T follicular helper cell (primary cell): ENCODE measurements around the gene RNU7-1.

Experiments
- DNase-seq: peaks from one replicate; pipeline ENCODE4 v3.0.0-alpha.2; 2020; ENCODE audit warnings: low read depth

The RNU7-1 gene

GRCh38 chr12:6964605-6965025 lies 21.0 kb downstream of the RNU7-1 start:
- DNase-seq = no peak

GRCh38 chr12:6965026-6965661 lies 21.5 kb downstream of the RNU7-1 start:
- DNase-seq = peak; percentile 83

- DNase-seq = no peak
These were observed 22.1 kb downstream of the RNU7-1 start for GRCh38 chr12:6965714-6966113.

GRCh38 chr12:6966351-6966750 lies 22.7 kb downstream of the RNU7-1 start:
- no peak for DNase-seq

DNA sequence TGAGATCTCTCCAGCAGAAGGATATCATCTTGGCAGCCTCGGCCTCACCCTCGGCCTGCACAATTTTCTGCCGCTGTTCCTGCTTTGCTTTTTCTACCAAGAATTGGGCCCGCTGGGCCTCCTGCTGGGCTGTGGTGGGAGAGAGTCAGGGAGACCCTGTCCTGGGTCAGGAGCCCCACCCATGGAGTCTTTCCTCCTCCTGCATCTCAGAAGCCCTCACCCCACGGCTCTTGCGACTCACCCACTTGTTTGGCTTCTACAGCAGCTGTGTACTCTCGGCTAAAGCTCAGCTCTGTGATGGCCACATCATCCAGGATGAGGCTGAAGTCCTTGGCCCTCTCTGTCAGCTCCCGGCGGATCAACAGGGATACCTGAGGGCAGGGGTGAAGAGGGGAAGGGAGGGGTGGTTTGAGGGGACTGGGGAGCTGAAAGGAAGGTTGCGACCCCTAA lies 24.1 kb downstream of the RNU7-1 start:
- DNase-seq = no peak

GRCh38 chr12:6968426-6968825 lies 24.8 kb downstream of the RNU7-1 start:
- no peak for DNase-seq

DNA sequence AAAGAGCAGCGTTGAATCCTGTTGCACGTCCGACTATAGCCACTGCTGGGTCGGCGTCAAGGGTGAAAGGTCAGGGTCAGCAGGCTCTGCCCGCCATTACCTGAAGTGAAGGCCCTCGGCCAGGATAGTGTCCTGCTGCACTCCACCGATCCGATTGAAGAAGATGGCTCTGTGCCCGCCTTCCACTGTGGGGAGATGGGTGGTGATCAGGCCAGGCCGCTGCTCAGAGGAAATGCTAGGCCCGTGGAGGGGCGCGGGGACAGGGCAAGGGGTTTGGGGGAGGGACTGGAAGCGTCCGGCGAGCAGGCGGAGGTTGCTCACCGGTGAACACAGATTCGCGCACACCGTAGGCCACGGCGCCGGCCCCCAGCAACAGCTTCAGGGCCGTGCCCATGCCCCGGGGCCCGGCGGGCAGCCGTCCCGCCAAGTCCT lies 26.5 kb downstream of the RNU7-1 start:
- DNase-seq = no peak

DNA sequence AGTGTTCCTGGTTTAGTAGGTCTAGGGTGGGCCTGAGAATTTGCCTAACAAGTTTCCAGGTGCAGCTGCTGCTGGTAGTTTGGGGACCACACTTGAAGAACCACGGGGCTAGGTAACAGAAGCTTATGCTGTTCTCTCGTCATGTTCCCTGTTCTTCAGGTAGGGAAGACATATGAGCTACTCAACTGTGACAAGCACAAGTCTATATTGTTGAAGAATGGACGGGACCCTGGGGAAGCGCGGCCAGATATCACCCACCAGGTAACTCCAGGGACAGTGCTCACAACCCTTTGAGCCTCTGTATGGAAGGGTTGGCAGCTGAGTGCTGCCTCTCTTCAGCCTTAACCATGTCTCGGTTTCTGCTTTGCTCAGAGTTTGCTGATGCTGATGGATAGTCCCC lies 30.6 kb downstream of the RNU7-1 start:
- DNase-seq = no peak

DNA sequence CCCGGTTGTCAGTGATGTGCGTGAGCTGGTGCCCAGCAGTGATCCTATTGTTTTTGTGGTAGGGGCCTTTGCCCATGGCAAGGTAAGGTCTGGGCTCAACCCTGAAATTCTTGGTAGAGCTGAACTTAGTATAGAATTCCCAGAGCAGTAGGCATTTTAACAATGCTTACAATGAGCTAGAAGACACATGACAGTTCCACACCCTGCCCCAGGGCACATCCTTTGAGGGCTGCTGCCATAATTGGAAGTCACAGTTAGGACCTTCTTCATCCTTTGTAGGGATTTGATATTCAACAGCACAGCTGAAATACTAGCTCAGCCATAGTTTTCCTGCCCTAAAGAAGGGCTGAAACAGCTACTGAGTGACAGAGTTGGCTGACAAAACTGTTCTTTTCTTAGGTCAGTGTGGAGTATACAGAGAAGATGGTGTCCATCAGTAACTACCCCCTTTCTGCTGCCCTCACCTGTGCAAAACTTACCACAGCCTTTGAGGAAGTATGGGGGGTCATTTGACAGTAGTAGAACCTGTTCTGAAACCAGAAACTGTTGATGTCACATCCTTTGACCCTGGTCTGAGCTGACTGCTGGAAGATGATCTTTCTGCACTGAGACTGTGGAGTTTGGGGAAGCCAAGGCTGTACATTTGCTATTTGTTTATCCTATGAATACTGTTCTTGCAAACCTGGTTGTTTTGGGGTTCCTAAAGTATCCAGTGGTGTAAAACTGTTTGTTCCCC lies 31.8 kb downstream of the RNU7-1 start:
- DNase-seq = no peak

DNA sequence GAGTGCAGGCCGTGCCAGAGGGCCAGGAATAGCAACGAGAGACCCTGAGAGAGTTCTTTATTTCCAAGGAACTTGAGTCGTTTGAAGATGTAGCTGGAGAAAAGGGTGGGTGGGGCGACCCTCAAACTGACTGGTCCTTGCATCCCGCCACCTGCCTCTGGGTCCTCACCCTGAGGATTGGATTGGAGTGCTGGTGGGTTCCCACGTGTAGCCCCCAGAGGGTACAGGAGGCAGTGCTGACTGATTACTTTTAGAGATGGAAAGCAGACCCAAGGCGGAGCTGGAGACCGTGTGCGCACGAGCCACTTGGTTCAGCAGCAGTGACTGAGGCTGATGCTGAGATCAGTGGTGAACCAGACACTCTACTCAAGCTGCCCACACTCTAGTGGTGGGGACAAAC lies 34.0 kb downstream of the RNU7-1 start:
- no peak for DNase-seq

GRCh38 chr12:6978188-6978587 lies 34.6 kb downstream of the RNU7-1 start:
- no peak for DNase-seq

DNA sequence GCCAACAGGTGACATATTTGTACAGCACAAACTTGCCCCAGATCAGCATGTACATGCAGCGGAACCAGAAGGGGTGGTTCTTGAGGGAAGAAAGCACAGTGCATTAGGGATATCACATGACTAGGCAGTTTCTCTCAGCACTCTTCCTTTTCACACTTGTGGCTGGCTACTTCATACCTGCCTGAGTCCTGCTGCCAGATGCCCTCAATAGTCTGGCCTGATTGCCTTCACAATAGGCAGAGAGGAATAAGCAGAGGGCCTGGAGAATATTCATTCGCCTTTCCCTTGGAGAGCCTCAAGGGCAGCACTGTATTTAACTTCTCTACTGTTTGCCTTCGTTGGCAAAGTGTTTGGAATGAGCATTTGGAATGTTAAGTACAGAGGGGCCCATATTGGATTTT lies 35.0 kb downstream of the RNU7-1 start:
- DNase-seq = no peak

DNA sequence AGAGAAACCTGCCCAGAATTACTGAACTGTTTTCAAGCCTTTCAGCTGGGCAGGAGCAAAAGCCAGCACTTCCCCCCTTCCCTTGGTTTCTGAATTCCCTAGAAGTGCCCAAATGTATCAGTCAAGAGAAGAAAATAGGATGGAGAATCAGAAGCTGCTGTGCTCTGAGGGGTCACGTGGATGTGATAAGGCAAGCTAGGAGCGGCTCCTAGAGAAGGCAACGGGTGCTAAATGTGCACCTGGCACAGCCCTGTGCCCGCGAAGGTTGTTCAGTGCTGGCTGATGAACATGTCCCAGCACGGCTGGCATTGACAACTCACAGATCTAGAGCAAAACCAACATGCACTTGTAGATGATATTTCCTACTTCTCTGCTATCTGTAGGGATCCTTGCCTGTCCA lies 35.4 kb downstream of the RNU7-1 start:
- no peak for DNase-seq

DNA sequence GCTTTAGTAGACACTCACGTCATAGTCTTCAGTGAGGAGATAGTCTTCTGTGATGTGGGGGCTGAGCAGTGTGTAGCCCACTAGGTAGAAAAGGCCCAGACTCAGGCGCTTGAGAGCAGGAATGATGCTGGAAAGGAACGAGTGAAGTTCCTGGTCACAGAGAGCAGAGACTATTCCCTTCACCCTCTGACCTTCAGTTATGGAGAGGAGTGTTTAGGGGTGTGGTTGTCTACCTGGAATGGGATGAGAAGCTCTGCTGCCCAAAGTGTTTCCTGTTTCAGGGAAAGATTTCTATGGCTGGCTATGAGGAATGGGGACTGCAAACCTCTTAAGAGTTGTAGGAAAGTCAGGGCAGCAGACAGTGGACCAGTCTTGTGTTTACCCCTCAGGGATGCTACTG lies 35.8 kb downstream of the RNU7-1 start:
- no peak for DNase-seq

DNA sequence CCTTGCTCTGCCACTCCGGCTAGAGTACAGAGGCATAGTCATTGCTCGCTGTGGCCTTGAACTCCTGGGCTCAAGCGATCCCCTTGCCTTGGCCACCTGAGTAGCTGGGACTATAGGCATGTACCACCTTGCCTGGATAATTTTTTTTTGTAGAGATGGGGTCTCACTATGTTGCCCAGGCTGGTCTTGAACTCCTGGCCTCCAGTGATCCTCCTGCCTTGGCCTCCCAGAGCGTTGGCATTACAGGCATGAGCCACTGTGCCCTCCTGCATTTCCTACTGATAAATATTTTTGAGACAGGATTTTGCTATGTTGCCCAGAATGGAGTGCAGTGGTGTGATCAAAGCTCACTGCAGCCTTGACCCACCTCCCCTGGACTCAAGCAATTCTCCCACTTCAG lies 36.5 kb downstream of the RNU7-1 start:
- no peak for DNase-seq

DNA sequence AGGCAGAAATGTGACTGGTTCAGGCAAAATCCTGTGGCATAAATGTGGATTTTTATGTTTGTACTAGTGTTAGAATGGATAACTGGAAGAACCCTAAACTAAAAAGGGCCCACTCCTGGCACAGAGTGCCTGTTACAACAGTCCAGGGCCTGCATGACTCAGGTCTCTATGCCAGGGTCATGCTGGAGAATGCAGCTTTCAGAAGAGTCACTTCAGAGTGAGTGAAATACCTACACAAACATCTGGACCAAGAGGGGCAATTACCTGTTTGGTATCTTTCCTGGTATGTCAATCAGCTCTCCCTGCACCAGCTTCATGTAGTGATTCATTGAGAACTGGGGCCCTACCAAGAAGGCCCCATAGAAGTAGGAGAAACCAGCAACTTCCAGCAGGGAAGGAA lies 37.1 kb downstream of the RNU7-1 start:
- no peak for DNase-seq

DNA sequence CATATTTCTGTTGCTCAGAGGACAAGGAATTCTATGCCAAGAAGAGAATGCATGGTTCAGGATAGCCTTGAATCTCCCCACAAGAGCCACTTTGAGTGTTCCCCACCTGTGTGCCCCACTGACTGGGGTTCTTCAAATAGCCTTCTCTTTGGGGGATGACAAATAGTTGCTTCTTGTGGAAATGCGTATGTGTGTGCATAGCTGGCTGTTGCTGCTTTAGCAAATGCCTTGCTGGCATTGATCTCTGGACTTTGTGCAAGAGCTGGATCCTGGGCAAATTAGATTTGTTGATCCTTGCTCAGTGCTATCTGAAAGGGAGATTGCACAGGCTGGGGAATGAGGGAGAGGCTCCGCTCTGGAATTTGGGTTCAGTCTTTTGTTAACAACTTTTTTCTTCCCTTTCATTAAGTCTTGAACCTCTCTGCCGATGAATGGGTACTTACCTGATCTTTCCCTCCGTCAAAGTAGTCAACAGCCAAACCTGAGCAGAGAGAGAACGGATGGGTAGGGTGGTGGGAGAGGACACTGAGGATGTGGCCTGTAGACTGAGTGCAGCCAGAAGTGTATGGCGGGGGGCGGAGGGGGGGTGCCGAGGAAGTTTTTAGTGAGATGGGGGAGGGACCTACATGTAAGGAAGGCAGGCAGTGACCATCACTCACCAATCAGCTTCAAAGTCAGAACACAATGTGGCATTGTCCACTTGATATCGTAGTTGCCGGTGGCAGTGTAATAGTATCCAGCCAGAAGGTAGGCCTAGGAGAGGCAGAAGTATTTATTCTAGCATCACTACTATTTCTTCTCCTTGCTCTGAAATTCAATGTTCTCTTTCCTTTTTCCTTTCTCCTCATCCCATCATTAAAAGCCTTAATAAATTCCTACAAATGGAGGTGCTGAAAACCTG lies 37.8 kb downstream of the RNU7-1 start:
- DNase-seq = no peak

- no peak for DNase-seq
These were observed 38.9 kb downstream of the RNU7-1 start for GRCh38 chr12:6982532-6982931.

DNA sequence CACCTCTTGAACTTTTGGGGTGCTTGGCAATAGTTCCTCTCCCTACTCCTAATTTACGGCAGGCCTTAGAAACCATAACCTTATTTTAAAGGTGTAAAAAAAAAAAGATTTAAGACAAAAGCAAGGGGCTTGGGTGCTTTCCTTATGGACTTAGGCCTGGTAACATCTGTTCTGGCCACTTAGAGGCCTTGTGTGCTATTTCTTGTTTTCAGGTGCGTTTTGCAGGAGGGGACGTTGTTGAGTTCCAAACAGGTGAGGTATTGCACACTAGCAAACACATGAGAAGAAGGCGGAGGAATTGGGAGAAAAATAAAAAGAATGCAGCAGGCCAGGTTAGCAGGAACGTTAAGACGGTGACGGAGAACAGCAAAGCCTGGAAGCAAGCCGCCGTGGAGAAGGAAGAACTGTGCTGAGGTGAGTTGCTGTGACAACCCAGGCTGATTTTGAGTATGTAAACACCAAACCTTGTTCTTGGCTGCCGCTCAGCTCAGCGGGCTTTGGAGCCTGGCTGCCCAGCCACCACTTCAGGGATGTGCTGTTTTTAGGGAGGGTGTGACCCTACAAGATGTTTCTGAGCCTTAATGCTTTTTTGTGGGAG lies 44.4 kb downstream of the RNU7-1 start:
- DNase-seq = no peak
